HG03175 (cell line): Measurements from ENCODE around the gene ITPRIPL2.
A peak's percentile ranks its signal among the peaks of the same experiment; 100 is the strongest.

Experiments used
- ATAC-seq: cut with Tn5 transposase; IDR thresholded peaks from one replicate; pipeline ENCODE4 v1.9.1; 2021; ENCODE audit warnings: mild to moderate bottlenecking, moderate library complexity; ENCODE audit not compliant: unreplicated experiment

The ITPRIPL2 gene

DNA sequence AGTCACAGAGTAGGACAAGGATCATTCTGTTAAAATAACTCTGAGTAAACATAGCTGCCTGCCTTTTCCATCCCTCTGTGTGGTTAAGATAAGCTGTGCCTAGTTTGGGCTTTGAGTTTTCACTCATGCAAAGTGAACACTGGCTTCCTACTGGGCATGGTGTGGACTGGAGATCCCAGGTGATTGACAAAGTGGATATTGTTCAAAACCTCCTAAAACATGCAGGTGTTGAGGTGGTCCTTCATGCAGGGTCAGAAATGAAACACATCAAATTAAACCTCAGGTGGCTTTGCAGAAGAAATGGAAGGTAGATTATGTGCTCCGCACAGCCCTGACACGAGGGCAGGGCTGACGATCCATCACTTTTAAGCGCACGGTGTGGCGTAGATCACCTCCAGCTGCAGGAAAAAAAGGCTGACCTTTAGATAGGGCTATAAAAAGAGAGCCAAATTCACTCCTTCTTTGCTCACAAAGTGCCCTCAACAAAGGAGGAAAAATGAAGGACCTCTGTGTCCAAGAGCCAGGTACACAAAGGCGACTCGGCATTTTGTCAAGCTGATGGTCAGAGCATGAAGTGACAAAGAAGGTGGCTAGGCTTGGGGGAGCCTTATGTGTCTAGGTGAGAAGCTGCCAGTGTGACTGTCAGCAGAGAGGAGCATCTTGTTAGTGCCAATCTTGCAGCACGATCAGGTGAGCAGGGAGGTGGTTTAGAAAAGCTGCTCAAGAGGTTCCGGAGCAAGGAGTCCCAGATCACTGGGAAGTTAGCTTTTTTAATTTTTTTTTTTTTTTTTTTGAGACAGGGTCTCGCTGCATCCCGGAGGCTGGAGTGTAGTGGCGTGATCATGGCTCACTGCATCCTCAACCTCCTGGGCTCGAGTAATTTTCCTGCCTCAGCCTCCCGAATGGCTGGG lies 19.9 kb upstream of the ITPRIPL2 start:
- no peak for ATAC-seq

DNA sequence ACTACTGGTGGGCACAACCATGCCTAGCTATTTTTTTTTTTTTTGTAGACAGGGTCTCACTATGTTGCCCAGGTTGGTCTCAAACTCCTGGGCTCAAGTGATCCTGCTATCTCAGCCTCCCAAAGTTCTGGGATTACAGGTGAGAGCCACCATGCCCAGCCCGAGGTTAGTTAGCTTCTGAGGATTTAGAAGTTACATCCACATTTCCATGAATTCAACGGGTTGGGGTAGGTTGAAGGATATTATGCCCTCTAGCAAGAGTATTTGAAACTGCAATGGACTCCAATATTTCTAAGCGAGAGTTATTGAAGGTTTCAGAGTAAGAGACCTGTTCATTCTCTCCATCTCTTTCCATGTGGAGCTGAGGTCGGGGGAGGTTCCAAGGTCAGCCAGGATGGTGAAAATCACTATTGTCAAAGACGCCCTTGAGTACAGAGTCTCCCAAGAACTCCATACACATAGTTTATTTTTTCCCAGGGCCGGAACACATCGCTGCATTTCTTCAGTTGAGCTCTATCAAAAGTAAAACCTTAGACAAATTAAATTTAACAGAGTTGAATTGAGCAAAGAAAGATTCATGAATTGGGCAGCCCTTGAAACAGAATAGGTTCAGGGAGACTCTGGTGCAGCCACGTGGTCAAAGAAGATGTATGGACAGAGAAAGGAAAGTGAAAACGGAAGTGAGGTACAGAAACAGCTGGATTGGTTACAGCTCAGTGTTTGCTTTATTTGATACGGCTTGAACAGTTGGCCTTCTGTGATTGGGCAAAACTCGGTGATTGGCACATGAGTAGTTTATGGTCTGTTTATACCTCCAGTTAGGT lies 19.0 kb upstream of the ITPRIPL2 start:
- ATAC-seq: no peak

DNA sequence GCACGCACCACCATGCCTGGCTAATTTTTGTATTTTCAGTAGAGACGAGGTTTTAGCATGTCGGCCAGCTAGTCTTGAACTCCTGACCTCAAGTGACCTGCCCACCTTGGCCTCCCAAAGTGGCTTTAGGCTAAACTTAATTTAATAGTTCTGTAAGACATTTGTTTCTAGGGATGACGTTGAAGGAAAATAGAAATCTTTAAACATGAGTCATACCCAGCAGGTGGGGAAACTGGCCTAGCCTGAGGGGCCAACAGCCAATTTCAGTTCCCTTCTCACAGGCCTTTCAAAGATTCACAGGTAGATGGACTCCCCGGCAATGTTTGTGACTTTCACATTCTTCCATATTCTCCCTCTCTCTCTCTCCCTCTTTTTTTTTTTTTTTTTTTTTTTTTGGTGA lies 18.1 kb upstream of the ITPRIPL2 start:
- peak; percentile 55 for ATAC-seq

DNA sequence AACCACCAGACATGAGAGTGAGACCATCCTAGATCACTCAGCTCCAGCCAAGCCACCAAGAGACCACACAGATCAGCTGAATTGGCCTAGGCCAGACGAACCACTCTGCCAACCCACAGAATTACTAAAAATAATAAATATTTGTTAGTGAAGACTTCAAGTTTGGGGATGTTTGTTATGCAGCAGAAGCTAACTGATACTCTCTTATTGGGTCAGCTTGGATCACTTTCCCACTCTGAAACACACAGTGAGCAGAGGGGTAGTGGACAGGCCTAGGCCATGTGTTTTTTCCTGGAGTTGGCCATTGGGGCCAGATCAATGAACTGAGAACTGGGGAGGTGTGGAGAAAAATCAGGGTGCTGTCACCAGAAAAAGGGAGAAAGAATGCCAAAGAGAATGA lies 15.6 kb upstream of the ITPRIPL2 start:
- ATAC-seq: no peak

DNA sequence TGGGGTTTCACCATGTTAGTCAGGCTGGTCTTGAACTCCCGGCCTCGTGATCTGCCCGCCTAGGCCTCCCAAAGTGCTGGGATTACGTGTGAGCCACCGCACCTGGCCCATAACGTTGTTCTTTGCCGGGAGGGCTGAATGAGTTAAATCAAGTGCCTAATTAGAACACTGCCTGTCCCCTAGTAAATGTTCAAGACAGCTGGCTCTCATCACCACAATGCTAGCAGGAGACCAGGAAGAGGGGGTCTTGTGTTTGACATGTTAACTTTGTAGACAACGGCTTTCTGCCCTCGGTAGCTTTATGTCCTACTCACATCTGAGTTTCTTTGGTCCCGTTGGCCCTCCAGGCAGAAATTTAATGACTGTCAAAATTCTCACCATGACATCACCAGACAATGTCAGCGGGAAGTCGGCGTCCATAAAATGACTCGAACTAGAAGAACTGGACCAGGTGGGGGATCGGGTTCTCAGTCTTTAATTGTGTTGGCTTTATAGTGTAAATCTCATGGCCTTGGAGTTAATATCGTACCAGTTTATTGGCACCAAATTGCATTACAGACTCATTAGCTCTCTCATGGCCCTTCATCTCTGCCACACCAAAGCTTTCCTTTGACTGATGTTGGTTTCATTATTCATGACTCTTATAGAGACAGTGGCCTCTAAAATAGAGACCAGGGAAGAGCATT lies 11.4 kb upstream of the ITPRIPL2 start:
- ATAC-seq: no peak

DNA sequence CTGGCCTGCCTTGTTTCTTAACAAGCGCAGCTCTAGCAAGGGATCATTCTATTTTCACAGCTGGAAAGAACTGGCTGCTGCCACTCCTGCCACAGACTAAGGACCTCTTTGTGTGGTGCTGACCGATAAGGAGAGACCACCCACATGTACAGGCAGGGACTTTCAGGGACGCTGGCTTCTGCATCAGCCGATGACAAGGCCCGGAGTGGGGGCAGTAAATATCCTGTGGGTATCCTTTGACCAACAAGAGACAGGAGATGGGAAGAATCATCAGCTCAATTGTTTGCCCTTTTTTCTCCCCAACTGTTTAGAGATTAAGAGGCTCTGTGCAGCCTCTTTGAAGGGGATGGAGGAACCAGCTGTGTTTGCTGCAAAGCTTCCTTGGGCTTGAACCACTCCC lies 9.2 kb upstream of the ITPRIPL2 start:
- no peak for ATAC-seq

DNA sequence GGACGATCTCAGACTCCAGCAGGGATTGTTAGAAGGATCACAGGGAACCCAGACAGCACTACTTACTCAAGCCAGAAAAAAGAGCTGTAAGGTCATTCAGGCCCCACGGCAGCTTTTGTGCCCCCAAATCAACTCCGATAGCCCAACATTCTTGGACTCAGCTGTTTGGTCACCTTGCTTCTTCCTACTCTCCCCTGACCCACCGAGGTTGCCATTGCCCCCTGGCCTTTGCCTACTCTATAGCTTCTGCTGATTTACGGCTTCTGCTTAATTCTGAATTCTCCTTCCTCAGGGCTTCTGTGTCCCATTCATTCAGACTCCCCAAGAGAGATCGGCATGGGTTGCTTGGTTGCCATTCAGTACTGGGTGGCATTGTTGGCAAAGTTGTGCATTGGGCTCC lies 8.6 kb upstream of the ITPRIPL2 start:
- no peak for ATAC-seq

DNA sequence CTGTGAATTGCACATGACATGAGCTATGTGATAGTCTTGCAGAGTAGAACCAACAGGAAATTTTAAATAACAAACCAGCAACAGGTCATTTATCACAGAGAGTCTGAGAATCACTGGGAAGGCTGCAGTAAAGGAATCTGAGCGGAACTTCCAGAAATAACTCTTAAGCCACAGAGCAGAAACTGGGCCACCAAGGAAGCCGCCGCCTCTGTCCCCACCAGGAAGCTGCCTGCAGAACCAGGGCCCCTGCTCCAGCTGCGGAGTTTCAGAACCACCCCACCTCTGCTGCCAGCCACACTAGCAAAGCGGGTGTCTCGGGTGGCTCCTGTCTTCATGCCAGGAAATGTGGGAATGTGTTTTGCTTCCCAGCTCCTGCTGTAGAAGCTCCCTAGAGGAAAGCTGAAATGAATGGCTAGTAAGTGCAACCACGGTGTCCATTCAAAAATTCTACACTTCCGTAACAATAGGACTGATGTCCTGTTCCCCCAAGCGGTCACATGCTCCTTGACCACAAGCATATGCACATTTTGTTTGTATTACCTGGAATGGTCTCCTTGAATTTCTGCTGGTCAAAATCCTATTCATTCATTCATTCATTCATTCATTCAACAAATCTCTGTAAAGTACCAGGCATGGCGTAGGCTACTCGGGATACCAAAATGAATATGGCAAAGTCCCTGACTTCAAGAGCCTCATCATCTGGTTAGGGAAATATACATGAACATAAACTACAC lies 7.7 kb upstream of the ITPRIPL2 start:
- ATAC-seq: no peak

DNA sequence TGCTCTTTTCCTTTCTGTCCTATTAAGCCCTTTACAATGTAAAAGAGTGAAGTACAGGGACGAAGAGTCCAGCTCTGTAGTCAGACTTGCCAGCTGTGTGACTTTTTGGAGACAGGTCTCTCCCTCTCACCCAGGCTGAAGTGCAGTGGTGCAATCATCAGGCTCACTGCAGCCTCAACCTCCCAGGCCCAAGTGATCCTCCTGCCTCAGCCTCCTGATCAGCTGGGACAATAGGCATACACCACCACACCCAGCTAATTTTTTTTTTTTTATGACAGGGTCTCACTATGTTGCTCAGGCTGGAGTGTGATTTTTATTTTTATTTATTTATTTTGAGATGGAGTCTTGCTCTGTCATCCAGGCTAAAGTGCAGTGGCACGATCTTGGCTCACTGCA lies 7.1 kb upstream of the ITPRIPL2 start:
- no peak for ATAC-seq

DNA sequence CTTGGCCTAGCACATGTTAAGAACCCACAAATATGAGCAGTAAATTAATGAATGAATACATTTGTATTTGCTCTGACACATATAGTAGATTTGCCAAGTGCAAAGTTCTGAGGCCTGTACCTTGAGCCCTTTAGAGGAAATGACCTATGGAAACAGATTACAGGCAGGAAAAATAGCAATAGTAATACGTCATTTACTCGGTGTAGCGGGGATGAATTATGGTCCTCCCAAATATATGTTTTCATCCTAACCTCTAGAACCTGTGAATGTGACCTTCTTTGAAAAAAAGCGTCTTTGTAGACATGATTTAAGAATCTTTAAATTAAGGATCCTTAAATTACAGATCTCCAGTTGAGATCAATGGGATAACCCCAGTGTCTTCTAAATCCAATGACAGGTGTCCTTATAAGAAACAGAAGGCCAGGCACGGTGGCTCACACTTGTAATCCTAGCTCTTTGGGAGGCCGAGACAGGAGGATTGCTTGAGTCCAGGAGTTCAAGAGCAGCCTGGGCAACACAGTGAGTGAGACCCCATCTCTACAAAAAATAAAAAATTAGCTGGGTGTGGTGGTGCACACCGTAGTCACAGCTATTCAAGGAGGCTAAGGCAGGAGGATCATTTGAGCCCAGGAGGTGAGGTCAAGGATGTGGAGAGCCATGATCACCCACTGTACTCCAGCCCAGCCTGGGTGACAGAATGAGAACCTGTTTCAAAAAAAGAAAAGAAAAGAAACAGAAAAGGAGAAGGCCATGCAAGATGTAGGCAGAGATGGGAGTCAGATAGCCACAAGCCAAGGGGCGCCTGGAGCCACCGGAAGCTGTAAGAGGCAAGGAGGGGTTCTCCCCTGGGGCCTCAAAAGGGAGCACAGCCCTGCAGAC lies 5.1 kb upstream of the ITPRIPL2 start:
- no peak for ATAC-seq

DNA sequence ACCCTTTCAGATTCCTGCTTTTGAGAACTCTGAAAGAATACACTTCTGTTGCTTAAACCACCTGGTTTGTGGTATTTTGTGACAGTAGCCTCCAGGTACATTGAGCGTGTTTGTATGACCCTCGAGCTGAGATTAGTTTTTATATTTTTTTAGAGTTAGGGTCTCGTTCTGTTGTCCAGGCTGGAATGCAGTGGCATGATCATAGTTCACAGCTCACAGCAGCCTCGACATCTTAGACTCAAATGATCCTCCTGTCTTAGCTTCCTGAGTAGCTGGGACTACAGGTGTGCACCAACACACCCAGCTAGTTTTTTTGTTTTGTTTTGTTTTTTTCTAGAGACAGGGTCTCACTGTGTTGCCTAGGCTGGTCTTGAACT lies 4.5 kb upstream of the ITPRIPL2 start:
- no peak for ATAC-seq

DNA sequence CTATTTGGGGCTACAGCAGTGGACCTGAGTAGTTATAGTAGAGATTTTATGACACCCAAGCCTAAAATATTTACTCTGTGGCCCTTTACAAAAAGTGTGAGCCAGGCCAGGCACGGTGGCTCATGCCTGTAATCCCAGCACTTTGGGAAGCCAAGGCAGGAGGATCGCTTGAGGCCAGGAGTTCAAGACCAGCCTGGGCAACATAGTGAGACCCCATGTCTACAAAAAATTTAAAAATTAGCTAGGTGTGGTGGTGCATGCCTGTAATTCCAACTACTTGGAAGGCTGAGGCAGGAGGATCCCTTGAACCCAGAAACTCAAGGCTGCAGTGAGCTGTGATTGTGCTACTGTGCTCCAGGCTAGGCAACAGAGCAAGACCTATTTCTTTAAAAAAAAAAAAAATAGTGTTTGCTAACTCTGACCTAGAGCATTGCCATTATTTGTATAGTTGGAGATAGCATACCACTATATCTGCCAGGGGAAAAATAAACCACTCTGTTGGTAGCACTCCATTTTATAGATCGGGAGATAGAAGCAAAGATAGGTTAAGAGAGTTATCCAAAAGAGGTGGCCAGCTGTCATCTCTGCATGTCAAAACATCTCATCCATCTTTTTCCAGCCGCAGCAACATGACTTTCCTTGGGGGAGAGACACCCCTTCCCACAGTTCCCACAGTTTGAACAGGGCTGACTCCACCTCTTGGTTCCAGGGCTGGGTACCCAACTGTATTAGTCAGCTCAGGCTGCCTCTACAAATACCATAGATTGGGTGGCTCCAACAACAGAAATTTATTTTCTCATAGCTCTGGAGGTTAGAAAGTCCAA lies 3.0 kb upstream of the ITPRIPL2 start:
- ATAC-seq: no peak

DNA sequence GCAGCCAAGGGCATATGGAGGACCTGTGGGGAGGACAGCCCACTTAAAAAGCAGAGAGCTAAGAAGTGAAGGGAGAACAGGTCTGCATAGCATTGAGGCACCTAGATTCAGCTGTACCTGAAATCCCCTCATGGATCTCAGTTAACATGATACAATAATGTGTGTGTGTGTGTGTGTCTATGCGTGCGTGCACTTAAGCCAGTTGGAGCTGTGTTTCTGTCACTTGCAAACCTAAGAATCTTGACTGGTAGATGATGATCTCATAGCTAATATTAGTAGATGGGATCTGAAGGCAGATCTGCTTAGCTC lies 1.7 kb upstream of the ITPRIPL2 start:
- ATAC-seq: no peak

DNA sequence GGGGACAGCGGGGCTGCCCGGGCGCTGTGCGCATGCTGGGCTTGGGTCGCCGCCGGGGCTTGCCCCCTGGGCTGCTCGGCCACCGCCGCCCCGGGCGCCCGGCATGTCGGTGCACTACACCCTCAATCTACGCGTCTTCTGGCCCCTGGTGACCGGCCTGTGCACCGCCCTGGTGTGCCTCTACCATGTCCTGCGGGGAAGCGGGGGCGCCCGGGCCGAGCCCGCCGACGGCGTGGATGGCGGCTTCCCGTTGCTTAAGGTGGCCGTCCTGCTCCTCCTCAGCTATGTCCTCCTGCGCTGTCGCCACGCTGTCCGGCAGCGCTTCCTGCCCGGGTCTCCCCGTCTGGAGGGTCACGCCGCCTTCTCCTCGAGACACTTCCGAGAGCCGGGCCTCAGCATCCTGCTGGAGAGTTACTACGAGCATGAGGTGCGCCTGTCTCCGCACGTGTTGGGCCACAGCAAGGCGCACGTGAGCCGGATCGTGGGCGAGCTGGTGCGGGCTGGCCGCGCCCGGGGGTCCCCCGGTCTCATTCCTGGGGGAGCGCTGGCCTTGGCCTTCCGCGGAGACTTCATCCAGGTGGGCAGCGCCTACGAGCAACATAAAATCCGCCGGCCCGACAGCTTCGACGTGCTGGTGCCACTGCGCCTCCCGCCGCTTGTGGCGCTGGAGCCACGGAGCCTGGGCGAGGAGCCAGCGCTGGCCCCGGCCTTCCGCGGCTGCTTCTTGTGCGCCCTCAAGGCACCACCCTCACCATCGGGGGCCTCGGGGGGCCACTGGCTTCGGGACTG lies 789 bp downstream of the ITPRIPL2 start:
- peak; percentile 27 for ATAC-seq

DNA sequence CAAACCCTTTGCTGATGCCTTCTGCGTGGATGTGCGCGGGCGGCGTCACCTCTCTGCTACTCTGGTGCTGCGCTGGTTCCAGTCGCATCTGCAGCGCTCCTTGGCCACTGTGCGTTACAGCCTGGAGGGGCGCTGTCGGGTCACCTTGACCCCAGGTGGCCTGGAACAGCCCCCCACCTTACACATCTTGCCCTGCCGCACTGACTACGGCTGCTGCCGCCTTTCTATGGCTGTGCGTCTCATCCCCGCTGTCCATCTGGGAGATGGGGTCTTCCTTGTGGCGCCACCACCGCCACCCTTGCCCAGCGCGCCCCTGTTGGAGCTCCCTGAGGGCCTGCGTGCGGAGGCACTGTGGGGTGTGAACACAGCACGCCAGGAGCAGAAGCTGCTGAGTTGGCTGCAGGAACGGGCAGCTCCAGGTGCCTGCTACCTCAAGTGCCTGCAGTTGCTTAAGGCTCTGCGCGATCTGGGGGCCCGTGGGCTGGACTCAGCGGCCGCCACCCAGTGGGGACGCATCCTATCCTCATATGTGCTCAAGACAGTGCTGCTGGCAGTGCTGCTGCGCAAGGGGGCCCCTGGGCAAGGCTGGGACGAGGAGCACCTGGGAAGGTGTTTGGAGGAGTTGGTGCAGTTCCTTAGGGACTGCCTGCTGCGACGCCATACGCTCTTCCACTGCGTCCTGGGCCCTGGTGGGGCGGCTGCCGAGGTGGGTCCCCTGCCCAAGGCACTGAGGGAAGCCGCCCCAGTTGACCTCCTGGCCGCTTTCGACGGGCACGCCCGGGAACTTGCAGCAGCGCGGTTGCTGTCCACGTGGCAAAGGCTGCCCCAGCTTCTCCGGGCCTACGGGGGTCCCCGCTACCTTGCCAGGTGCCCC lies 1.6 kb downstream of the ITPRIPL2 start:
- no peak for ATAC-seq

DNA sequence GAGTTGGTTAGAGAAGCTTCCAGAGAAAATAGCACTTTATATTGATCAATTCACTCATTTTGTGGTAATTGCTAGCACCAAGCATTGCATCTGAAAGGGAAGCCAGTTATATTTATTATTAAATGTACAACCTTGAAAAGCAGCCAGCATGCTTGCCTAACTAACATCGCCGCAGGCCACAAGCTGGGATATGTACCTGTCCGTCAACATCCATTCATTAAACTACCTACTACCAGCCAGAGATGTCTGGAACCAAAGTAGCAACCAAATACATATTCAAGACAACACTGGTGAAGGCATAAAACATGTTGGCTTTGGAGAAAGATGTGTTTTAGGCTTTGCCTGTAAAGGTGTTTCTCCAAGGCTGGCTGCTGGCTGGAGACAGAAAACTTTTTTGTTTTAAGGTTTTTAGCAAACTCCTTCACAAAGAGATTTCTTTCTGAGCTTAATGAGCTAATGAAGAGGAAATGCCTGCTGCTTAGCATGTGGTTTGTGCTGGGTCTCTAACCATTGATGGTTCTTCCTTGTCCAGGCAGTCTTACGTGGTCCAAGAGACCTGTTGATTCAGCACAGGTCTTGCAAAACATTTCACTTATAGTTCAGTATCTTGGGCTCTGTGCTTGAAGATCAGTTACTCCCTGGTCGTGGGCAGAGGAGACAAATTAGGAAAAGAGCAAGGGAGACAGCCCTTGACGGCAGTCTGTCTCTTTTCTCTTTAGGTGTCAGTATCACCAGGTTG lies 3.1 kb downstream of the ITPRIPL2 start:
- ATAC-seq: no peak

DNA sequence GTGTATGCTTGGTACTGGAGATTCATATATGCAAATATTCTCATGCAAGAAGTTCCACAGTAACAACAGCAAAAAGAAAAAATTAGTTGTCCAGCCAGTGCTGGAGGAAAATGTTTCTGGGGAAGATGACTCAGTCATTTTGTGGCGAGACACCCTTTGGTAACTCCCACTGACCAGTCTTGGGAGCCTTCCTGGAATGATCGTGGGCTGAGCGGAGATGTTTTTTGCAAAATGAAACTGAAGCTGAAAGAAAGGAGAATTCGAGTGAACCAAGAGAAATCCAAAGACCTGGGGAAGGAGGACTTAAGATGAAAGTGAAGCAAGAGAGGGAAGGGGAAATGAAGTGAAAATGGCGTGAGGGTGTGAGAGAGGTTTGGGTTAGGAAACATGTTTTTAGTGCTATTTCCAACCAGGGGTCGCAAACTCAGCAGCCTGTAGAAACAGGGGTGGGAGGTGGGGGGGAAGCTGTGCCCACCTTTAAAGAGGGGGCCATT lies 5.2 kb downstream of the ITPRIPL2 start:
- no peak for ATAC-seq
